Left lung (tissue), 10 donors: ENCODE data around the gene MIOX. TPM values are rescaled to one million over a fixed set of nuclear protein-coding genes. Genes with fewer than 3 reads are reported as not detected.

Experiments used
- ATAC-seq: fragments of 200-7000 bp; cut with Tn5 transposase; one replicate; pipeline ENCODE4 v1.9.1; 2020; ENCODE audit warnings: moderate library complexity
- DNase-seq, 4 donors: peaks; one replicate each; pipeline ENCODE4 v3.0.0-alpha.2; 2013 to 2020
- H3K27ac ChIP-seq, 2 donors: fragments of 200-600 bp; sonication (generic) in 1 of 2; one replicate each; pipeline versions ENCODE4 v1.5.0 to v1.8.0; 2020 to 2021
- H3K27me3 ChIP-seq, 2 donors: fragments of 200-600 bp; sonication (generic) in 1 of 2; one replicate each; pipeline versions ENCODE4 v1.5.0 to v1.8.0; 2020 to 2021
- H3K36me3 ChIP-seq, 2 donors: fragments of 200-600 bp; sonication (generic) in 1 of 2; one replicate each; pipeline versions ENCODE4 v1.5.0 to v1.8.0; 2020 to 2021
- H3K4me1 ChIP-seq, 2 donors: fragments of 200-600 bp; one replicate each; pipeline ENCODE4 v1.8.0; 2021
- H3K4me3 ChIP-seq, 2 donors: fragments of 200-600 bp; sonication (generic) in 1 of 2; one replicate each; pipeline versions ENCODE4 v1.5.0 to v1.8.0; 2020 to 2021; ENCODE audit warnings: mild to moderate bottlenecking in 1 of 2
- H3K9me3 ChIP-seq, 2 donors: fragments of 200-600 bp; sonication (generic) in 1 of 2; one replicate each; pipeline versions ENCODE4 v1.5.0 to v1.8.0; 2020 to 2021
- intact Hi-C, 2 donors: fragments of 100-400 bp; cut with DNase I; formaldehyde crosslinking; loops; one replicate each; pipeline versions ENCODE4 v1.11.2 to v1.14.2; 2022
- polyA plus RNA-seq, 6 donors: library from polyadenylated mRNA; unstranded; fragments of 120-200 nt; gene quantifications; one replicate each; pipeline ENCODE4 v1.2.1, GENCODE V29; 2013; ENCODE audit not compliant: insufficient read length in 6 of 6
- total RNA-seq, 2 donors: library from RNA; stranded (reverse); fragmentation: NEBNext Ultra II Directional; extraction: Animal tissue kit (Norgen Biotek cat#: 25700); gene quantifications; one replicate each; pipeline ENCODE4 v1.2.1, GENCODE V29; 2021
- TF ChIP-seq, protein P1 (sequence below), 2 donors: fragments of 200-600 bp; sonication (generic) in 1 of 2; IDR thresholded peaks; one replicate each; pipeline versions ENCODE4 v1.5.0 to v1.8.0; 2021; ENCODE audit warnings: antibody characterized with exemption in 2 of 2
- donor health status: DM: no; HTN: yes; CAD: no.
- donor health status: DM: no; HTN: no; CAD: no.

MIOX gene
- total and polyA plus RNA-seq, 8 donors, result 0.12 to 0.27 (median 0.15) TPM; not detected in 3

DNA sequence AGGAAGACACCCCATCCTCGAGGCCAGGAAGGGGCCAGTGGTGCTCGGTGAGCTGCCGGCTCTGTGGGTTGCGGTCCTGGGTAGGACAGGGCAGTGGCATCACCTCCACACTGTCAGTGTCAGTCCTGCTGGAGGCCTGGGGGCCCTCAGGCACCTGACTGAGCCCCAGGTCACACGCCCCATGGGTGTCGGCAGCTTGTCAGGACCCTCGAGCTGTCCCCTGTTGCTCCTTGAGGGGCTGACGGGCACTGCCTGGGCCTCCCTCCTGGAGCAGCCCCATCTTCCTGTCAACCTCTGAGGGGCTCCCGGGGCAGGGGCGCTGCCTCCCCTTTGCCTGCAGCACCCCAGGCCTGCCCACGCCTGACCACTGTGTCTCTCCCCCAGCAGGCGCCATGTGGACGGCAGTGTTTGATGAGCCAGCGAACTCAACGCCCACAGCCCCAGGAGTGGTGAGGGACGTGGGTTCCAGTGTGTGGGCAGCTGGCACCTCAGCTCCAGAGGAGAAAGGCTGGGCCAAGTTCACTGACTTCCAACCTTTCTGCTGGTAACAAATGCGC, 47.3 kb upstream of the MIOX start:
- H3K9me3 ChIP-seq, result no peaks in the 10 kb centered on the region
- ATAC-seq (no peak), DNase-seq (peak in 1 of 4 donors; percentile 69)
- H3K36me3 ChIP-seq, result peaks cover 0 to 95% of the 10 kb centered on the region in 2 donors
- H3K27ac ChIP-seq, result no peak overlapping the region
- no peaks in the 10 kb centered on the region for H3K27me3 ChIP-seq
- intact Hi-C loops, result no loop called here
- peaks cover 5 to 8% of the 10 kb centered on the region in 2 donors for H3K4me1 ChIP-seq
- H3K4me3 ChIP-seq, result no peak overlapping the region
- TF ChIP-seq, protein P1, sequence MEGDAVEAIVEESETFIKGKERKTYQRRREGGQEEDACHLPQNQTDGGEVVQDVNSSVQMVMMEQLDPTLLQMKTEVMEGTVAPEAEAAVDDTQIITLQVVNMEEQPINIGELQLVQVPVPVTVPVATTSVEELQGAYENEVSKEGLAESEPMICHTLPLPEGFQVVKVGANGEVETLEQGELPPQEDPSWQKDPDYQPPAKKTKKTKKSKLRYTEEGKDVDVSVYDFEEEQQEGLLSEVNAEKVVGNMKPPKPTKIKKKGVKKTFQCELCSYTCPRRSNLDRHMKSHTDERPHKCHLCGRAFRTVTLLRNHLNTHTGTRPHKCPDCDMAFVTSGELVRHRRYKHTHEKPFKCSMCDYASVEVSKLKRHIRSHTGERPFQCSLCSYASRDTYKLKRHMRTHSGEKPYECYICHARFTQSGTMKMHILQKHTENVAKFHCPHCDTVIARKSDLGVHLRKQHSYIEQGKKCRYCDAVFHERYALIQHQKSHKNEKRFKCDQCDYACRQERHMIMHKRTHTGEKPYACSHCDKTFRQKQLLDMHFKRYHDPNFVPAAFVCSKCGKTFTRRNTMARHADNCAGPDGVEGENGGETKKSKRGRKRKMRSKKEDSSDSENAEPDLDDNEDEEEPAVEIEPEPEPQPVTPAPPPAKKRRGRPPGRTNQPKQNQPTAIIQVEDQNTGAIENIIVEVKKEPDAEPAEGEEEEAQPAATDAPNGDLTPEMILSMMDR (IDR thresholded peaks at IDR 0.05), result no peak

- Histone ChIP-seq H3K27ac (no peak overlapping the region), H3K4me3 (no peak overlapping the region), H3K27me3 (no peaks in the 10 kb centered on the region), H3K9me3 (no peaks in the 10 kb centered on the region), H3K4me1 (peaks cover 8 to 10% of the 10 kb centered on the region in 2 donors), H3K36me3 (peaks cover 0 to 96% of the 10 kb centered on the region in 2 donors)
- intact Hi-C loops, result no loop called here
- DNase-seq, result peak in 1 of 4 donors; percentile 51
- no peak for ATAC-seq
- TF ChIP-seq, protein P1 (IDR thresholded peaks at IDR 0.05), result no peak
Measured at GRCh38 chr22:50439871-50440331, 46.8 kb upstream of the MIOX start.

DNA sequence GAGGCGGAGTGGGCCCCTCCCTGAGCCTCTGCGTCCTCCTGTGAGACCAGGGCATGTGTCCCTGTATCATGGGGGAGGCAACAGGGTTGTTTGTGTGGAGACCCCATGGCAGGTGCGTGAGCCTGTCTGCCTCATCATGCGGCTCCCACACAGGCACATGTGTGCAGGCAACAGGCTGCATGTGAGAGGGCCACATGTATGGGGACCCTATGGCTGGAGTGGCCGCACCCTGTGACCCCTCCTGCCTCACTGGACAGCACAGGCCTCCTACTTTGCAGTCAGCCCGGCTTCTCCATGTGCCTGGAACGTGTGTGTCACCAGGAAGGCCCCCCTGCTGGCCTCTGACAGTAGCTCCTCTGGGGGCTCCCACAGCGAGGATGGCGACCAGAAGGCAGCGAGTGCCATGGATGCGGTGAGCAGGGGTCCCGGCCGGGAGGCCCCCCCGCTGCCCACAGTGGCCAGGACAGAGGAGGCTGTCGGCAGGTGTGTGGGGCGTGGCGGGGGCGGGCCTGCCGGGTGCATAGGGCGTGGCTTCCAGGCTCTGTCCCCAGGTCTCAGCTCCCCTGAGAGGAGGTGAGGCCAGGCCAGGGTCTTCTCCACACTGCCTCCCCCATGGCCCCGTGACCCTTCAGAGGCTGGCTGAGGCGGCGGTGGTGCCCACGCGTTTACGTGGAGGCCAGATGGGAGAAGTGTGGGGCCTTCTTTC, 46.0 kb upstream of the MIOX start:
- TF ChIP-seq, protein P1 (IDR thresholded peaks at IDR 0.05), result no peak
- Histone ChIP-seq H3K9me3 (no peaks in the 10 kb centered on the region), H3K36me3 (peaks cover 0 to 96% of the 10 kb centered on the region in 2 donors), H3K4me1 (peaks cover 8 to 17% of the 10 kb centered on the region in 2 donors), H3K27ac (no peak overlapping the region), H3K4me3 (no peak overlapping the region), H3K27me3 (no peaks in the 10 kb centered on the region)
- DNase-seq (peak in 1 of 4 donors; percentile 75), ATAC-seq (no peak)
- intact Hi-C loops, result no loop called here

DNA sequence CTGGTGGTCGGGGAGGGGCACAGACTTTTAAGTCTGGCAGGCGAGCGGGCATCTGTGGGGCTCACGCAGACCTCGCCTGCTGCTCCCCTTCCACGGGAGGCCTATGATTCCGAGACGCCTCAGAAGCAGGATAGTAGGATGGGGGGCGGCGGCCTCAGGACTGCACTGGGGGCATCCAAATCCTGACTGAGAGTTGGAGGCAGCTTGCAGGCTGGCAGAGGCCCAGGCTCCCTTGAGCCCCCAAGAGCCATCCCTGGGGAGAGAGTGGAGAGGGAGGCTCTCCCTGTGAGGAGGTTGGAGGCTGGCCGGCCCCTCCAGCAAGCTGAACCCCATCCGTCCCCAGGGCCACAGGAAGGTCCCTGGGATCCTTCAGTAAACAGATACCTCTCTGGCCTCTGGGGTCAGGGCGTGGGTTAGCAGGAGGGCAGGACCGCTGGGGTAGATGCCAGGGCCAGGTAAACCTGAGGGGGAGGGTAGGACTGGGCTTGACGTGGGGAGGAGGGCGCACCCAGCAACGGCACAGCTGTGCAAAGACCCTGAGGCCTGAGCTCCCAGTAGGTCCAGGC, 45.1 kb upstream of the MIOX start:
- H3K9me3 ChIP-seq, result no peaks in the 10 kb centered on the region
- TF ChIP-seq, protein P1 (IDR thresholded peaks at IDR 0.05), result no peak
- H3K27me3 ChIP-seq, result no peaks in the 10 kb centered on the region
- peaks cover 0 to 96% of the 10 kb centered on the region in 2 donors for H3K36me3 ChIP-seq
- ATAC-seq, result no peak
- H3K4me1 ChIP-seq, result peaks cover 8 to 18% of the 10 kb centered on the region in 2 donors
- intact Hi-C loops, result no loop called here
- peak in 1 of 4 donors; percentile 60 for DNase-seq
- no peak overlapping the region for H3K4me3 ChIP-seq
- H3K27ac ChIP-seq, result no peak overlapping the region

DNA sequence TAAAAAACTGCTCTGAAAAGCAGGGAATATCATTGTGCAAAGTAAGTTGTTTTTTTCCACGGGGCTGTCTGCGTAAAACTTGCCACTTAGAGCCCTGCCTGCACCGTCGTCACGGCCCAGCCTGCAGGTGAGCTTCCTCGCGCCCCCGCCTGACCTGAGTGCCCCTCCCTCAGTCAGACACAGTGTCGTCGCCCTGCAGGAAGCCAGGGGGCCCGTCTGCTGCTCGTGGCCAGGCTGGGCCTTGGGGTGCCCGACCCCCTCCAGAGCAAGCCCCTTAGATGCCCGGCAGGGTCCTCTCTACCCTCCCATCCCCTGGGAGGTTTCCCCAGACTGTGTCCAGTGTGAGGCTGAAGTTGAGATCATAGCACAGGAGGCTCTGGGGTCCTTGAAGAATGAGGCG, 43.5 kb upstream of the MIOX start:
- H3K9me3 ChIP-seq, result no peaks in the 10 kb centered on the region
- peaks cover 8 to 18% of the 10 kb centered on the region in 2 donors for H3K4me1 ChIP-seq
- peak in 1 of 4 donors; percentile 77 for DNase-seq
- H3K4me3 ChIP-seq, result no peak overlapping the region
- no peaks in the 10 kb centered on the region for H3K27me3 ChIP-seq
- TF ChIP-seq, protein P1 (IDR thresholded peaks at IDR 0.05), result no peak
- ATAC-seq, result no peak
- intact Hi-C loops, result no loop called here
- peaks cover 0 to 96% of the 10 kb centered on the region in 2 donors for H3K36me3 ChIP-seq
- peak overlapping the region; percentile 59 to 75 for H3K27ac ChIP-seq
